PFSK-1 (cell line): ENCODE results near the gene NCOA7.
A peak's percentile ranks its signal among the peaks of the same experiment; 100 is the strongest.

Experiments used
- FOXP2 ChIP-seq: optimal IDR thresholded peaks from 2 replicates; pipeline ENCODE3; 2011; ENCODE audit warnings: borderline replicate concordance, control low read depth, inconsistent platforms; ENCODE audit not compliant: insufficient read depth; ENCODE audit errors: extremely low read length, extremely low read depth
- POLR2AphosphoS5 ChIP-seq: IDR thresholded peaks from 2 replicates; pipeline ENCODE4 v1.6.1; 2012; ENCODE audit warnings: low read depth, mild to moderate bottlenecking, control low read depth, low read length, moderate library complexity
- REST ChIP-seq, 2 experiments: IDR thresholded peaks; 2 replicates each; pipeline versions ENCODE4 v1.6.1 to v1.8.0; 2011 to 2012; ENCODE audit warnings: low read depth in 2 of 2, low read length in 2 of 2, control low read depth in 1 of 2, inconsistent platforms in 1 of 2, mild to moderate bottlenecking in 1 of 2, moderate library complexity in 1 of 2; ENCODE audit not compliant: insufficient read depth in 1 of 2
- SIN3A ChIP-seq: IDR thresholded peaks from 2 replicates; pipeline ENCODE4 v1.6.1; 2012; ENCODE audit warnings: mild to moderate bottlenecking, low read length, moderate library complexity, borderline replicate concordance; ENCODE audit not compliant: insufficient read depth
- TAF1 ChIP-seq: IDR thresholded peaks from 2 replicates; pipeline ENCODE4 v1.6.1; 2012; ENCODE audit warnings: low read length, control low read depth, borderline replicate concordance; ENCODE audit not compliant: insufficient read depth

NCOA7 gene

GRCh38 chr6:125766641-125767040 is 24.1 kb upstream of the NCOA7 start:
- TF ChIP-seq SIN3A (no peak), FOXP2 (no peak), POLR2AphosphoS5 (no peak), TAF1 (no peak)

GRCh38 chr6:125769147-125769783 is 21.5 kb upstream of the NCOA7 start:
- no peak for TF ChIP-seq REST (IDR thresholded peaks at IDR 0.05; ENCODE audit: insufficient read depth in 1 of 2, low read depth in 2 of 2, low read length in 2 of 2)
- no peak for TF ChIP-seq POLR2AphosphoS5
- no peak for TF ChIP-seq FOXP2
- no peak for TF ChIP-seq SIN3A
- no peak for TF ChIP-seq TAF1

- TF ChIP-seq POLR2AphosphoS5 (no peak), REST (IDR thresholded peaks at IDR 0.05; ENCODE audit: insufficient read depth in 1 of 2, low read depth in 2 of 2, low read length in 2 of 2) (no peak), SIN3A (no peak), FOXP2 (no peak), TAF1 (no peak)
Observed at GRCh38 chr6:125773387-125774341, 17.1 kb upstream of the NCOA7 start.

- TF ChIP-seq POLR2AphosphoS5 (no peak; the same call in 1 of the 2 replicates), REST (IDR thresholded peaks at IDR 0.05; ENCODE audit: insufficient read depth in 1 of 2, low read depth in 2 of 2, low read length in 2 of 2) (no peak), FOXP2 (no peak), TAF1 (peak; percentile 54; the same call in 1 of the 2 replicates)
Observed at GRCh38 chr6:125779924-125780539, 10.7 kb upstream of the NCOA7 start.

- TF ChIP-seq POLR2AphosphoS5 (peak; percentile 87), SIN3A (peak; percentile 88; the same call in 1 of the 2 replicates), FOXP2 (no peak), TAF1 (peak; percentile 38; the same call in 1 of the 2 replicates), REST (IDR thresholded peaks at IDR 0.05; ENCODE audit: insufficient read depth in 1 of 2, low read depth in 2 of 2, low read length in 2 of 2) (0 out of 4 replicates have a peak, but pooled peaks of 1 of the 2 experiments have one; percentile 4)
Observed at GRCh38 chr6:125780540-125781313, 10.0 kb upstream of the NCOA7 start.
